ENCODE data around the gene IGFBP7. TPM values are rescaled to one million over a fixed set of nuclear protein-coding genes. Genes with fewer than 3 reads are reported as not detected.
A peak's percentile ranks its signal among the peaks of the same experiment; 100 is the strongest.

IGFBP7 gene
- total and polyA plus RNA-seq, 7 experiments from 2014 or later = 0.37 to 16.7 (median 0.80) TPM; not detected in 3

DNA sequence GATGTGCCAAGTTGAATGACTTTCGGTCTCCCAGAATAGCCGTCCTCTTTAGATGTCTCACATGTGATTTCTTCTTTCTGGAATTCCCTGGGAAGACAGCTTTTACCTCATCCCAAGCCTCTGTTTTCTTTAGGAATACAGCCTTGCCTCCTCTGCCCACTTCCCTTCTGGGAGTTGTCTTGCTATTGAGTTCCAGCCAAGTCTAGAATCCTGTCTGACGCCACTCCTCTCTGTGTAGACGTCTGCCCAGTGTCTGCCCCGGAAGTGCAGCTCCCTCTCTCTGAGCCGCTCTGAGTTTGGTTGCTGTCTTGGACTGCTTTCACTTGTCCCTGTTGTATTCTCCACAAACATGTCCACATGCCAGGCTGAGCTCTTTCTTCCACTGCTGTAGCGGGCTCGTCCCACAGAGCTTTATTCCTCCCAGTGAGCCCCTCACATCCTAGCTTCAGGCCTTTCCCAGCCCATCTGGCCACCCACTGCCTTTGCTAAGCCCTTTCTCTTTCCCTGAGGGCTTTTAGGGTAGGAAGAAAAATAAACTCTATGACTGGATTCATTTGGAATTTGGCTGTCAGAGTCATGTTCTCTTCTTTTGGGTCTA, 9.0 kb upstream of the IGFBP7 start:
- H3K27me3 Mint-ChIP-seq = peaks cover 24 to 64% (median 44%) of the 10 kb centered on the region in 5 donors
- DNase-seq (no peak), ATAC-seq (no peak)
- intact Hi-C loops (cut with micrococcal nuclease) = no loop called here
- Histone ChIP-seq H3K27me3 (ENCODE audit: control insufficient read depth in 2 of 2, insufficient read depth in 2 of 2, low read length in 2 of 2) (no peaks in the 10 kb centered on the region), H3K4me3 (ENCODE audit: low read length) (no peak overlapping the region), H3K9me3 (ENCODE audit: control insufficient read depth in 2 of 3, low read length in 3 of 3) (no peaks in the 10 kb centered on the region), H3K27ac (ENCODE audit: low read depth, low read length) (no peak overlapping the region), H3K4me1 (ENCODE audit: control insufficient read depth in 2 of 2, insufficient read depth in 2 of 2, low read length in 2 of 2) (no peaks in the 10 kb centered on the region), H3K36me3 (ENCODE audit: control insufficient read depth in 2 of 3, insufficient read depth in 3 of 3, low read length in 3 of 3) (no peaks in the 10 kb centered on the region)
- H3K27ac Mint-ChIP-seq = no peak overlapping the region
- ChIA-PET CTCF (no interaction called here), POLR2A (no interaction called here)
- H3K9me3 Mint-ChIP-seq = peaks cover 0 to 11% (median 2%) of the 10 kb centered on the region in 11 donors
- H3K4me1 Mint-ChIP-seq = no peaks in the 10 kb centered on the region
- no peak overlapping the region for H3K4me3 Mint-ChIP-seq
- H3K36me3 Mint-ChIP-seq = peaks cover 0 to 5% (median 0%) of the 10 kb centered on the region in 5 donors

DNA sequence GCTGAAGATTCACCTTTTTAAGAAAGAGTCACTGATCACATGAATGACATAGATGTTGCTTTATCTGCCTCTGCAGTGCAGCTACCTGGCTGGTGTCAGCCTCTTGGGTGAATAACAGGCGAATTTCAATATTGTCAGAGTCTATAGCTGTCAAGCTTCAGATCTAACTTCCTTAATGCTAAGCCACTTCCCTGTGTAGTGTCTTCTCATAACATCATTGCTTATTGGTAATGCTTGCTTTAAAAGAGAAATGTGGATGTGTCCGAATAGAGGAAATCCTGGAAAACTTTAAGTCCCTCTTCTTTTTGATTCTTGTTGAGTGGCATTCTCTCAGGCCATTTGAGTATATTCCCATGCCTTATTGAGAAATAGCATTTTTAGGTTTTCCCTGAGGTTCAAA, 7.3 kb upstream of the IGFBP7 start:
- no peak overlapping the region for H3K27ac Mint-ChIP-seq
- Histone ChIP-seq H3K27ac (ENCODE audit: low read depth, low read length) (no peak overlapping the region), H3K27me3 (ENCODE audit: control insufficient read depth in 2 of 2, insufficient read depth in 2 of 2, low read length in 2 of 2) (no peaks in the 10 kb centered on the region), H3K4me3 (ENCODE audit: low read length) (no peak overlapping the region), H3K36me3 (ENCODE audit: control insufficient read depth in 2 of 3, insufficient read depth in 3 of 3, low read length in 3 of 3) (no peaks in the 10 kb centered on the region), H3K4me1 (ENCODE audit: control insufficient read depth in 2 of 2, insufficient read depth in 2 of 2, low read length in 2 of 2) (no peaks in the 10 kb centered on the region), H3K9me3 (ENCODE audit: control insufficient read depth in 2 of 3, low read length in 3 of 3) (no peaks in the 10 kb centered on the region)
- H3K4me3 Mint-ChIP-seq = no peak overlapping the region
- POLR2A ChIA-PET = no interaction called here
- intact Hi-C loops (cut with micrococcal nuclease) = no loop called here
- H3K36me3 Mint-ChIP-seq = peaks cover 0 to 5% (median 0%) of the 10 kb centered on the region in 5 donors
- H3K27me3 Mint-ChIP-seq = peaks cover 29 to 73% (median 53%) of the 10 kb centered on the region in 5 donors
- H3K9me3 Mint-ChIP-seq = peaks cover 0 to 6% (median 0%) of the 10 kb centered on the region in 11 donors
- DNase-seq (no peak), ATAC-seq (peak; percentile 47)
- CTCF ChIA-PET = no interaction called here
- no peaks in the 10 kb centered on the region for H3K4me1 Mint-ChIP-seq

GRCh38 chr4:57116245-57116644, 6.1 kb upstream of the IGFBP7 start:
- CTCF ChIA-PET = interaction anchor here (0.6 kb wide), 1 partner anchor 26 kb away, joined by 3 read pairs; no protein-coding TSS in a partner anchor
- intact Hi-C loops (cut with micrococcal nuclease) = no loop called here
- H3K4me1 Mint-ChIP-seq = peaks cover 0 to 11% (median 4%) of the 10 kb centered on the region in 7 donors
- H3K27ac ChIP-seq (ENCODE audit: low read depth, low read length) = no peak overlapping the region
- no peaks in the 10 kb centered on the region for H3K9me3 ChIP-seq (ENCODE audit: control insufficient read depth in 2 of 3, low read length in 3 of 3)
- DNase-seq (no peak), ATAC-seq (no peak)
- no peaks in the 10 kb centered on the region for H3K36me3 ChIP-seq (ENCODE audit: control insufficient read depth in 2 of 3, insufficient read depth in 3 of 3, low read length in 3 of 3)
- no peak overlapping the region for H3K4me3 Mint-ChIP-seq
- H3K27ac Mint-ChIP-seq = no peak overlapping the region
- peaks cover 0 to 5% (median 0%) of the 10 kb centered on the region in 5 donors for H3K36me3 Mint-ChIP-seq
- no peak overlapping the region for H3K4me3 ChIP-seq (ENCODE audit: low read length)
- H3K27me3 Mint-ChIP-seq = peaks cover 36 to 77% (median 56%) of the 10 kb centered on the region in 5 donors
- POLR2A ChIA-PET = no interaction called here
- peaks cover 0 to 3% (median 0%) of the 10 kb centered on the region in 11 donors for H3K9me3 Mint-ChIP-seq
- no peaks in the 10 kb centered on the region for H3K4me1 ChIP-seq (ENCODE audit: control insufficient read depth in 2 of 2, insufficient read depth in 2 of 2, low read length in 2 of 2)
- H3K27me3 ChIP-seq (ENCODE audit: control insufficient read depth in 2 of 2, insufficient read depth in 2 of 2, low read length in 2 of 2) = no peaks in the 10 kb centered on the region

- peaks cover 0 to 9% (median 0%) of the 10 kb centered on the region in 5 donors for H3K36me3 Mint-ChIP-seq
- Histone ChIP-seq H3K27ac (ENCODE audit: low read depth, low read length) (no peak overlapping the region), H3K4me3 (ENCODE audit: low read length) (no peak overlapping the region), H3K9me3 (ENCODE audit: control insufficient read depth in 2 of 3, low read length in 3 of 3) (no peaks in the 10 kb centered on the region), H3K4me1 (ENCODE audit: control insufficient read depth in 2 of 2, insufficient read depth in 2 of 2, low read length in 2 of 2) (no peaks in the 10 kb centered on the region), H3K27me3 (ENCODE audit: control insufficient read depth in 2 of 2, insufficient read depth in 2 of 2, low read length in 2 of 2) (no peaks in the 10 kb centered on the region), H3K36me3 (ENCODE audit: control insufficient read depth in 2 of 3, insufficient read depth in 3 of 3, low read length in 3 of 3) (no peaks in the 10 kb centered on the region)
- H3K4me3 Mint-ChIP-seq = no peak overlapping the region
- H3K9me3 Mint-ChIP-seq = peaks cover 0 to 3% (median 0%) of the 10 kb centered on the region in 11 donors
- CTCF ChIA-PET = no interaction called here
- H3K27me3 Mint-ChIP-seq = peaks cover 45 to 76% (median 64%) of the 10 kb centered on the region in 5 donors
- POLR2A ChIA-PET = no interaction called here
- DNase-seq = no peak
- peaks cover 5 to 19% (median 12%) of the 10 kb centered on the region in 7 donors for H3K4me1 Mint-ChIP-seq
- H3K27ac Mint-ChIP-seq = no peak overlapping the region
- ATAC-seq = no peak
- intact Hi-C loops (cut with micrococcal nuclease) = no loop called here
Observed at GRCh38 chr4:57114973-57115372, 4.8 kb upstream of the IGFBP7 start.

GRCh38 chr4:57113870-57114269, 3.7 kb upstream of the IGFBP7 start:
- intact Hi-C loops (cut with micrococcal nuclease) = no loop called here
- H3K36me3 Mint-ChIP-seq = peaks cover 0 to 9% (median 0%) of the 10 kb centered on the region in 5 donors
- ATAC-seq (no peak), DNase-seq (no peak)
- ChIA-PET CTCF (no interaction called here), POLR2A (no interaction called here)
- H3K27me3 ChIP-seq (ENCODE audit: control insufficient read depth in 2 of 2, insufficient read depth in 2 of 2, low read length in 2 of 2) = peaks cover 0 to 3% of the 10 kb centered on the region in 2 donors
- H3K27ac ChIP-seq (ENCODE audit: low read depth, low read length) = no peak overlapping the region
- H3K36me3 ChIP-seq (ENCODE audit: control insufficient read depth in 2 of 3, insufficient read depth in 3 of 3, low read length in 3 of 3) = no peaks in the 10 kb centered on the region
- no peak overlapping the region for H3K4me3 ChIP-seq (ENCODE audit: low read length)
- peaks cover 5 to 26% (median 15%) of the 10 kb centered on the region in 7 donors for H3K4me1 Mint-ChIP-seq
- H3K9me3 Mint-ChIP-seq = peaks cover 0 to 3% (median 0%) of the 10 kb centered on the region in 11 donors
- no peaks in the 10 kb centered on the region for H3K4me1 ChIP-seq (ENCODE audit: control insufficient read depth in 2 of 2, insufficient read depth in 2 of 2, low read length in 2 of 2)
- H3K4me3 Mint-ChIP-seq = no peak overlapping the region
- H3K27me3 Mint-ChIP-seq = peaks cover 52 to 71% (median 61%) of the 10 kb centered on the region in 5 donors
- no peak overlapping the region for H3K27ac Mint-ChIP-seq
- H3K9me3 ChIP-seq (ENCODE audit: control insufficient read depth in 2 of 3, low read length in 3 of 3) = no peaks in the 10 kb centered on the region

DNA sequence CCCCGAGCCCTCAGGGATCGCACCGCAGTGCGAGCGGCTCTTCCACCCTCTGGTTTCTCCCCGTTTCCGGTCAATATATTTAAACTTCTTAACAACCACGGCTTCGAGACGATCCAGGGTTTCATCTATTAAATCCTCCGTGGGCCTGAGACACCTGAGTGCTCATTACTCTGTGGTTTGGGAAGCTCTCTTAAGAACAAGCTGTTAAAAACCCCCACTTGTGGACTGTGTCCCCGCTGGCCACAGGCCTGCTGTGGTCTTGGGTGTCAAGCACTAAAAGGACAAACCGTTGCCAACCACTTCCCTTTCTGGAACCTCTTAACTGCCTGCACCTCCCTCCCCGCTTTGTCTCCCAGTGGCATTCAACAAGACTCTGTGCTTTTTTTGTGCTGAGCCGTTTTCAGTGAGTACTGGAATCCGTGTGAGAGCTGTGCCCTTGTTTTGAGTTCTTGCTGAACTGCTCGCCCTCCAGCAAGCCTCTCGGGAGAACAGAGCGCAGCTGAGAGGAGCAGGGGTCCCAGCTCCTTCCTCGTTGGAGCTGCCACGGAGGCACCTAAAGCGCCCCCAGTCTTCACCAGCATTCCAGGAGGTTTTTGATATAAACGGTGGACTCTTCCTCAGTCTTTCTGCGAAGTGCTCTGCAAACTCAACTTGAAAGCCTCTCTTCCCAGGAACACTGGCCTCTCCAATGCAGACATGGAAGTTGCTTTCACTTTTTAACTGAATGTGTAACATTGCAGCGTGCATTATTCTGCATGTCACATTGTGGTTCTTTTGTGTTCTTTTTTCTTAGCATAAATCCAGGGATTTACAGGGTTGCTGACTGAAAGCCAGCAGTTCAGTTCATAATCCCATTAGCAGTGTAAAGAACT, 691 bp upstream of the IGFBP7 start:
- Mint-ChIP-seq H3K27me3 (peaks cover 64 to 82% (median 71%) of the 10 kb centered on the region in 5 donors), H3K4me1 (peaks cover 5 to 29% (median 17%) of the 10 kb centered on the region in 7 donors), H3K36me3 (peaks cover 0 to 9% (median 2%) of the 10 kb centered on the region in 5 donors), H3K9me3 (no peaks in the 10 kb centered on the region), H3K4me3 (peak overlapping the region; percentile 78 to 93 (median 84)), H3K27ac (peak overlapping the region in 2 of 9 donors; percentile 46 to 49)
- intact Hi-C loops (cut with micrococcal nuclease) = no loop called here
- DNase-seq (peak in 1 of 9 donors; percentile 7), ATAC-seq (peak; percentile 66)
- H3K4me1 ChIP-seq (ENCODE audit: control insufficient read depth in 2 of 2, insufficient read depth in 2 of 2, low read length in 2 of 2) = no peaks in the 10 kb centered on the region
- POLR2A ChIA-PET = no interaction called here
- no peak overlapping the region for H3K27ac ChIP-seq (ENCODE audit: low read depth, low read length)
- no peaks in the 10 kb centered on the region for H3K36me3 ChIP-seq (ENCODE audit: control insufficient read depth in 2 of 3, insufficient read depth in 3 of 3, low read length in 3 of 3)
- H3K27me3 ChIP-seq (ENCODE audit: control insufficient read depth in 2 of 2, insufficient read depth in 2 of 2, low read length in 2 of 2) = peaks cover 0 to 3% of the 10 kb centered on the region in 2 donors
- H3K4me3 ChIP-seq (ENCODE audit: low read length) = peak overlapping the region; percentile 34
- no peaks in the 10 kb centered on the region for H3K9me3 ChIP-seq (ENCODE audit: control insufficient read depth in 2 of 3, low read length in 3 of 3)
- CTCF ChIA-PET = no interaction called here

All from naive thymus-derived CD4-positive, alpha-beta T cell (primary cell).